GM12874 (cell line): ENCODE results near the gene AFDN.

Source experiments
- CTCF ChIP-seq: IDR thresholded peaks from 2 replicates; pipeline ENCODE4 v1.5.1; 2011; ENCODE audit warnings: low read depth, mild to moderate bottlenecking, control low read depth, low read length, moderate library complexity; ENCODE audit not compliant: insufficient read depth

The AFDN gene

GRCh38 chr6:167928111-167928510 is 101.4 kb downstream of the AFDN start:
- no peak for TF ChIP-seq CTCF

- no peak for TF ChIP-seq CTCF
Measured at GRCh38 chr6:167930295-167930694, 103.6 kb downstream of the AFDN start.

GRCh38 chr6:167932468-167933276 is 106.0 kb downstream of the AFDN start:
- TF ChIP-seq CTCF: no peak

- TF ChIP-seq CTCF: no peak
Measured at GRCh38 chr6:167933290-167933689, 106.6 kb downstream of the AFDN start.

GRCh38 chr6:167933847-167934246 is 107.1 kb downstream of the AFDN start:
- TF ChIP-seq CTCF: no peak

GRCh38 chr6:167934426-167934864 is 107.7 kb downstream of the AFDN start:
- TF ChIP-seq CTCF: no peak

- no peak for TF ChIP-seq CTCF
Measured at GRCh38 chr6:167936051-167936450, 109.3 kb downstream of the AFDN start.
